MG63 (cell line): ENCODE results near the gene REST. TPM values are rescaled to one million over a fixed set of nuclear protein-coding genes. Genes with fewer than 3 reads are reported as not detected.
A peak's percentile ranks its signal among the peaks of the same experiment; 100 is the strongest.

Experiments used
- DNase-seq: peaks from one replicate; pipeline ENCODE4 v3.0.0-alpha.2; 2020
- H3K27me3 ChIP-seq: fragments of 250-450 bp; sonication (Bioruptor Pico); 2 replicates; pipeline ENCODE4 v1.5.1; 2020; ENCODE audit warnings: mild to moderate bottlenecking, moderate library complexity
- H3K36me3 ChIP-seq: fragments of 250-450 bp; sonication (Bioruptor Pico); 2 replicates; pipeline ENCODE4 v1.5.1; 2020; ENCODE audit warnings: mild to moderate bottlenecking, moderate library complexity
- H3K4me3 ChIP-seq: fragments of 250-450 bp; sonication (Bioruptor Pico); 2 replicates; pipeline ENCODE4 v1.5.1; 2020; ENCODE audit warnings: mild to moderate bottlenecking, moderate library complexity
- H3K9me3 ChIP-seq: fragments of 250-450 bp; sonication (Bioruptor Pico); 2 replicates; pipeline ENCODE4 v1.5.1; 2020; ENCODE audit warnings: mild to moderate bottlenecking, moderate library complexity
- total RNA-seq: library from RNA; depleted of rRNA; stranded (reverse); fragments of >200 nt; shearing (Covaris generic); gene quantifications from 2 replicates; pipeline ENCODE4 v1.2.3, GENCODE V29; 2014; ENCODE audit warnings: low replicate concordance; rRNA removed

The REST gene
- total RNA-seq, 1 experiment from 2014 or later = 12.3 TPM

DNA sequence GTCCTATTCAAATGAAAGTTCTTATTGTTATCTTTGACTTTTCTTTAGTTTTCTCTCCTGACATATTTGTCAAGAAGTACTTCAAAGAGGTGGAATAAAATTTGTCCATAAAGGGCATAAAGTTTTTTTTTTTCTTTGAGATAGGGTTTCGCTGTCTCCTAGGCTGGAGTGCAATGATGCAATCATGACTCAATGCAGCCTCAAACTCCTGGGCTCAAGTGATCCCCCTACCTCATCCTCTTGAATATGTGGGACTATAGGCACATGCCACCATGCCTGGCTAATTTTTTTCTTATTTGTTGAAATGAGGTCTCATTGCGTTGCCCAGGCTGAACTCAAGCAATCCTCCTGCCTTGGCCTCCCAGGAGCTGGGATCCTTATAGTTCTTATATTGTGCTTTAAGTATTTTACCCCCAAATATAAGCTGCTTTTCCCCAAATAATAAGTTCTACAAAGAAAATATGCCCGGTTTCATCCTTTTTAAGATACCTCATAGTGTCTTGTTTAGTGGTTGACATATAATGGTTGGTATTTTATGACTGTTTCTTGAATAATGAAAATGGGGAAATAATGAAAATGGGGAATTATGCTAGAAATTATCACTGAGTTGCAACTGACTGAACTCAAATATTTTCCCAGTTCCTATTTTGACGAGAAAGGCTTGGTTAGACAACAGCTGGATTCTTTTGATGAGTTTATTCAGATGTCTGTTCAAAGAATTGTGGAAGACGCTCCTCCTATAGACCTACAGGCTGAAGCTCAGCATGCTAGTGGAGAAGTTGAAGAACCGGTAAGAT, 82.6 kb downstream of the REST start:
- no peaks in the 10 kb centered on the region for H3K27me3 ChIP-seq
- no peaks in the 10 kb centered on the region for H3K9me3 ChIP-seq
- no peak overlapping the region for H3K4me3 ChIP-seq
- DNase-seq = no peak
- peaks cover 45% of the 10 kb centered on the region for H3K36me3 ChIP-seq

GRCh38 chr4:56995525-56995924, 87.8 kb downstream of the REST start:
- H3K4me3 ChIP-seq = no peak overlapping the region
- H3K9me3 ChIP-seq = no peaks in the 10 kb centered on the region
- peak; percentile 84 for DNase-seq
- no peaks in the 10 kb centered on the region for H3K27me3 ChIP-seq
- peaks cover 49% of the 10 kb centered on the region for H3K36me3 ChIP-seq

- Histone ChIP-seq H3K9me3 (no peaks in the 10 kb centered on the region), H3K4me3 (no peak overlapping the region), H3K36me3 (peaks cover 46% of the 10 kb centered on the region), H3K27me3 (no peaks in the 10 kb centered on the region)
- no peak for DNase-seq
Observed at GRCh38 chr4:56999751-57000150, 92.1 kb downstream of the REST start.

GRCh38 chr4:57013543-57014120, 105.9 kb downstream of the REST start:
- H3K36me3 ChIP-seq = peaks cover 47% of the 10 kb centered on the region
- H3K9me3 ChIP-seq = no peaks in the 10 kb centered on the region
- H3K4me3 ChIP-seq = no peak overlapping the region
- no peaks in the 10 kb centered on the region for H3K27me3 ChIP-seq
- DNase-seq = no peak

Other genes with a start within 250 kb of the REST start
- 0.79 TPM in 1 of 2 replicates, not detected in the other for gene HOPX, start 226.6 kb upstream of the REST start, total RNA-seq
- gene SPINK2, start 86.2 kb upstream of the REST start, total RNA-seq = not detected in 2 replicates
- 7.0 and 7.4 TPM in 2 replicates for gene NOA1, start 69.7 kb downstream of the REST start, total RNA-seq
- gene POLR2B, start 71.0 kb downstream of the REST start, total RNA-seq = 87.9 and 103 TPM in 2 replicates
- gene IGFBP7, start 202.5 kb downstream of the REST start, total RNA-seq = 332 and 410 TPM in 2 replicates